ENCODE measurements around the gene LENEP. TPM values are rescaled to one million over a fixed set of nuclear protein-coding genes. Genes with fewer than 3 reads are reported as not detected.

LENEP gene
- total RNA-seq, 1 experiment from 2014 or later = 0.50 TPM

GRCh38 chr1:154988058-154988954, 5.1 kb upstream of the LENEP start:
- Histone ChIP-seq H3K9me3 (no peaks in the 10 kb centered on the region), H3K27me3 (replicated peaks; ENCODE audit: control insufficient read depth, insufficient read depth, low read length) (no peaks in the 10 kb centered on the region), H3K4me3 (ENCODE audit: low read depth, low read length) (no peak overlapping the region), H3K36me3 (ENCODE audit: control insufficient read depth, insufficient read depth, low read length) (peaks cover 8% of the 10 kb centered on the region), H3K4me1 (no peaks in the 10 kb centered on the region; the same call in 1 of the 2 replicates)
- Mint-ChIP-seq H3K4me3 (ENCODE audit: unreplicated experiment) (no peak overlapping the region), H3K27me3 (ENCODE audit: insufficient read depth, unreplicated experiment) (no peaks in the 10 kb centered on the region), H3K9me3 (ENCODE audit: unreplicated experiment) (no peaks in the 10 kb centered on the region), H3K4me1 (ENCODE audit: low read depth, unreplicated experiment) (no peaks in the 10 kb centered on the region), H3K27ac (ENCODE audit: unreplicated experiment) (no peak overlapping the region), H3K36me3 (ENCODE audit: insufficient read depth, unreplicated experiment) (peaks cover 59% of the 10 kb centered on the region)
- peak in 1 of 2 experiments; percentile 32 for DNase-seq
- POLR2A ChIA-PET = interaction anchor here (1.0 to 1.1 kb wide), 2 partner anchors 16 to 27 kb away, joined by 3 to 8 read pairs; partner anchors contain the start of gene PYGO2
- BruUV-seq (replicated peaks) = no TSS peak
- peak in 1 of 2 experiments; percentile 31 for TF ChIP-seq CTCF (IDR thresholded peaks at IDR 0.05; ENCODE audit: insufficient read depth in 1 of 2, low read depth in 1 of 2, low read length in 1 of 2, severe bottlenecking in 1 of 2, unreplicated experiment in 1 of 2)
- intact Hi-C loops (cut with micrococcal nuclease; ENCODE audit: unreplicated experiment) = no loop called here
- CTCF ChIA-PET = interaction anchor here (0.5 to 1.3 kb wide), 8 partner anchors 8 to 63 kb away, joined by 3 to 6 read pairs (median 4); partner anchors contain the start of gene ADAM15

GRCh38 chr1:154989195-154989860, 4.1 kb upstream of the LENEP start:
- no peaks in the 10 kb centered on the region for H3K9me3 Mint-ChIP-seq (ENCODE audit: unreplicated experiment)
- H3K27me3 ChIP-seq (replicated peaks; ENCODE audit: control insufficient read depth, insufficient read depth, low read length) = no peaks in the 10 kb centered on the region
- no peaks in the 10 kb centered on the region for H3K4me1 Mint-ChIP-seq (ENCODE audit: low read depth, unreplicated experiment)
- no peak overlapping the region for H3K4me3 Mint-ChIP-seq (ENCODE audit: unreplicated experiment)
- TF ChIP-seq CTCF (IDR thresholded peaks at IDR 0.05; ENCODE audit: insufficient read depth in 1 of 2, low read depth in 1 of 2, low read length in 1 of 2, severe bottlenecking in 1 of 2, unreplicated experiment in 1 of 2) = no peak
- intact Hi-C loops (cut with micrococcal nuclease; ENCODE audit: unreplicated experiment) = no loop called here
- peaks cover 53% of the 10 kb centered on the region for H3K36me3 Mint-ChIP-seq (ENCODE audit: insufficient read depth, unreplicated experiment)
- DNase-seq = no peak
- H3K4me1 ChIP-seq = peaks cover 7% of the 10 kb centered on the region; the same call in 1 of the 2 replicates
- no peak overlapping the region for H3K4me3 ChIP-seq (ENCODE audit: low read depth, low read length)
- no TSS peak for BruUV-seq (replicated peaks)
- ChIA-PET CTCF (no interaction called here), POLR2A (no interaction called here)
- H3K9me3 ChIP-seq = no peaks in the 10 kb centered on the region
- no peaks in the 10 kb centered on the region for H3K27me3 Mint-ChIP-seq (ENCODE audit: insufficient read depth, unreplicated experiment)
- H3K36me3 ChIP-seq (ENCODE audit: control insufficient read depth, insufficient read depth, low read length) = peaks cover 8% of the 10 kb centered on the region
- no peak overlapping the region for H3K27ac Mint-ChIP-seq (ENCODE audit: unreplicated experiment)

- no peaks in the 10 kb centered on the region for H3K4me1 Mint-ChIP-seq (ENCODE audit: low read depth, unreplicated experiment)
- intact Hi-C loops (cut with micrococcal nuclease; ENCODE audit: unreplicated experiment) = no loop called here
These were observed 3.1 kb upstream of the LENEP start for GRCh38 chr1:154990276-154990675.

More at GRCh38 chr1:154990276-154990675, 3.1 kb upstream of the LENEP start:
- 0 out of 2 replicates have a peak, but pooled peaks cover 7% of the 10 kb centered on the region for H3K4me1 ChIP-seq
- no peak for TF ChIP-seq CTCF (IDR thresholded peaks at IDR 0.05; ENCODE audit: insufficient read depth in 1 of 2, low read depth in 1 of 2, low read length in 1 of 2, severe bottlenecking in 1 of 2, unreplicated experiment in 1 of 2)
- H3K4me3 Mint-ChIP-seq (ENCODE audit: unreplicated experiment) = no peak overlapping the region
- no peaks in the 10 kb centered on the region for H3K9me3 Mint-ChIP-seq (ENCODE audit: unreplicated experiment)
- POLR2A ChIA-PET = interaction anchor here (0.6 kb wide), 1 partner anchor 95 kb away, joined by 3 read pairs; no protein-coding TSS in a partner anchor
- H3K27me3 Mint-ChIP-seq (ENCODE audit: insufficient read depth, unreplicated experiment) = no peaks in the 10 kb centered on the region
- H3K9me3 ChIP-seq = no peaks in the 10 kb centered on the region
- CTCF ChIA-PET = interaction anchor here (0.9 kb wide), 1 partner anchor 9 kb away, joined by 3 read pairs; no protein-coding TSS in a partner anchor
- H3K36me3 Mint-ChIP-seq (ENCODE audit: insufficient read depth, unreplicated experiment) = peaks cover 50% of the 10 kb centered on the region
- no peak for DNase-seq
- H3K36me3 ChIP-seq (ENCODE audit: control insufficient read depth, insufficient read depth, low read length) = peaks cover 8% of the 10 kb centered on the region
- H3K27ac Mint-ChIP-seq (ENCODE audit: unreplicated experiment) = no peak overlapping the region
- H3K27me3 ChIP-seq (replicated peaks; ENCODE audit: control insufficient read depth, insufficient read depth, low read length) = no peaks in the 10 kb centered on the region
- H3K4me3 ChIP-seq (ENCODE audit: low read depth, low read length) = no peak overlapping the region
- BruUV-seq (replicated peaks) = no TSS peak

Measured in Caco-2 (cell line).